H9 (cell line): ENCODE data around the gene ORC1. TPM values are rescaled to one million over a fixed set of nuclear protein-coding genes. Genes with fewer than 3 reads are reported as not detected.

Source experiments
- DNase-seq: peaks from one replicate; pipeline ENCODE4 v3.0.0-alpha.2; 2017
- H2AFZ ChIP-seq: one replicate; pipeline ENCODE4 v1.6.1; 2013; ENCODE audit warnings: mild to moderate bottlenecking, low read length, control low read depth, moderate library complexity
- H2AK5ac ChIP-seq: 2 replicates; pipeline ENCODE4 v1.6.1; 2013; ENCODE audit warnings: low read length, control low read depth, mixed read lengths; ENCODE audit not compliant: insufficient read length
- H2BK120ac ChIP-seq: one replicate; pipeline ENCODE4 v1.6.1; 2013; ENCODE audit warnings: low read depth, mild to moderate bottlenecking, low read length, control low read depth, inconsistent platforms; ENCODE audit not compliant: poor library complexity, severe bottlenecking
- H2BK12ac ChIP-seq: 2 replicates; pipeline ENCODE4 v1.6.1; 2013; ENCODE audit warnings: low read length, control low read depth, mixed read lengths, low read depth; ENCODE audit not compliant: insufficient read length
- H2BK15ac ChIP-seq: 2 replicates; pipeline ENCODE4 v1.6.1; 2013; ENCODE audit warnings: low read depth, low read length, control low read depth
- H2BK20ac ChIP-seq: one replicate; pipeline ENCODE4 v1.6.1; 2013; ENCODE audit warnings: low read depth, mild to moderate bottlenecking, low read length, control low read depth, inconsistent platforms; ENCODE audit not compliant: poor library complexity, severe bottlenecking
- H2BK5ac ChIP-seq: 2 replicates; pipeline ENCODE4 v1.6.1; 2013; ENCODE audit warnings: low read length, control low read depth, mixed read lengths; ENCODE audit not compliant: insufficient read length
- H3K14ac ChIP-seq: 2 replicates; pipeline ENCODE4 v1.6.1; 2013; ENCODE audit warnings: low read length, control low read depth; ENCODE audit not compliant: insufficient read depth
- H3K18ac ChIP-seq: 2 replicates; pipeline ENCODE4 v1.6.1; 2013; ENCODE audit warnings: low read depth, mild to moderate bottlenecking, mixed read lengths, low read length, control low read depth; ENCODE audit not compliant: insufficient read length
- H3K23ac ChIP-seq: 2 replicates; pipeline ENCODE4 v1.6.1; 2013; ENCODE audit warnings: low read length, control low read depth, mixed read lengths, low read depth; ENCODE audit not compliant: insufficient read length
- H3K23me2 ChIP-seq: 2 replicates; pipeline ENCODE4 v1.6.1; 2013; ENCODE audit warnings: low read depth, mild to moderate bottlenecking, mixed read lengths, low read length, control low read depth; ENCODE audit not compliant: insufficient read length, poor library complexity, severe bottlenecking
- H3K27ac ChIP-seq: 2 replicates; pipeline ENCODE4 v1.5.1; 2013; ENCODE audit warnings: low read length, control low read depth, mixed read lengths, low read depth; ENCODE audit not compliant: insufficient read length
- H3K27me3 ChIP-seq: 2 replicates; pipeline ENCODE4 v1.6.1; 2013; ENCODE audit warnings: low read length, control low read depth, inconsistent platforms; ENCODE audit not compliant: insufficient read depth
- H3K4ac ChIP-seq: 2 replicates; pipeline ENCODE4 v1.6.1; 2013; ENCODE audit warnings: low read depth, mild to moderate bottlenecking, control low read depth, inconsistent platforms, low read length, moderate library complexity
- H3K4me1 ChIP-seq: 2 replicates; pipeline ENCODE4 v1.6.1; 2013; ENCODE audit warnings: low read length, control low read depth, inconsistent platforms; ENCODE audit not compliant: insufficient read depth
- H3K4me2 ChIP-seq: 2 replicates; pipeline ENCODE4 v1.6.1; 2013; ENCODE audit warnings: low read length, control low read depth, mixed read lengths; ENCODE audit not compliant: insufficient read length, insufficient read depth
- H3K56ac ChIP-seq: 2 replicates; pipeline ENCODE4 v1.6.1; 2013; ENCODE audit warnings: low read depth, mild to moderate bottlenecking, mixed read lengths, low read length, control low read depth; ENCODE audit not compliant: insufficient read length
- H3K79me1 ChIP-seq: 2 replicates; pipeline ENCODE4 v1.6.1; 2013; ENCODE audit warnings: low read depth, mild to moderate bottlenecking, moderate library complexity, low read length, control low read depth, inconsistent platforms; ENCODE audit not compliant: insufficient read depth, poor library complexity, severe bottlenecking
- H3K79me2 ChIP-seq: 2 replicates; pipeline ENCODE4 v1.6.1; 2013; ENCODE audit warnings: low read length, control low read depth, inconsistent platforms; ENCODE audit not compliant: insufficient read depth
- H3K9ac ChIP-seq: 2 replicates; pipeline ENCODE4 v1.6.1; 2013; ENCODE audit warnings: low read length, control low read depth, mixed read lengths; ENCODE audit not compliant: insufficient read length; ENCODE audit errors: extremely low read depth
- H3K9me3 ChIP-seq: one replicate; pipeline ENCODE4 v1.6.1; 2013; ENCODE audit warnings: low read depth, low read length, inconsistent platforms; ENCODE audit not compliant: control insufficient read depth
- H3T11ph ChIP-seq: one replicate; pipeline ENCODE4 v1.6.1; 2013; ENCODE audit warnings: mild to moderate bottlenecking, low read length, control low read depth, inconsistent platforms
- H4K20me1 ChIP-seq: one replicate; pipeline ENCODE4 v1.6.1; 2013; ENCODE audit not compliant: control insufficient read depth, insufficient read length, insufficient read depth
- H4K5ac ChIP-seq: 2 replicates; pipeline ENCODE4 v1.6.1; 2013; ENCODE audit warnings: low read depth, mild to moderate bottlenecking, mixed read lengths, low read length, control low read depth; ENCODE audit not compliant: insufficient read length
- H4K8ac ChIP-seq: replicated peaks from 2 replicates; pipeline ENCODE4 v1.6.1; 2013; ENCODE audit warnings: low read length, control low read depth, mixed read lengths, low read depth; ENCODE audit not compliant: insufficient read length
- H4K91ac ChIP-seq: 2 replicates; pipeline ENCODE4 v1.6.1; 2013; ENCODE audit warnings: low read depth, mild to moderate bottlenecking, moderate library complexity, mixed read lengths, low read length, control low read depth; ENCODE audit not compliant: insufficient read length
- H3K27ac Mint-ChIP-seq, 3 experiments: 2 replicates in 2 of 3; 3 replicates in 1 of 3; pipeline ENCODE4 v1.8.0; 2020 to 2021; ENCODE audit warnings: mixed read lengths in 3 of 3, mild to moderate bottlenecking in 1 of 3, moderate library complexity in 1 of 3
- H3K27me3 Mint-ChIP-seq: 2 replicates; pipeline ENCODE4 v1.8.0; 2021; ENCODE audit warnings: low read depth, mild to moderate bottlenecking, moderate library complexity, mixed read lengths
- H3K36me3 Mint-ChIP-seq, 3 experiments: 2 replicates in 2 of 3; 3 replicates in 1 of 3; pipeline ENCODE4 v1.8.0; 2020 to 2021; ENCODE audit warnings: low read depth in 3 of 3, mixed read lengths in 3 of 3; ENCODE audit not compliant: insufficient read depth in 1 of 3
- H3K4me1 Mint-ChIP-seq, 2 experiments: 2 replicates each; pipeline ENCODE4 v1.8.0; 2020; ENCODE audit warnings: mixed read lengths in 2 of 2
- H3K4me3 Mint-ChIP-seq, 2 experiments: 2 replicates in 1 of 2; 3 replicates in 1 of 2; pipeline ENCODE4 v1.8.0; 2020 to 2021; ENCODE audit warnings: mild to moderate bottlenecking in 2 of 2, mixed read lengths in 2 of 2, moderate library complexity in 1 of 2
- H3K9me3 Mint-ChIP-seq, 2 experiments: 2 replicates in 1 of 2; 3 replicates in 1 of 2; pipeline ENCODE4 v1.8.0; 2020; ENCODE audit warnings: mild to moderate bottlenecking in 2 of 2, mixed read lengths in 2 of 2, moderate library complexity in 1 of 2
- WGBS: extraction: QIAGEN DNeasy Blood & Tissue Kit; methylation state at CpG from one replicate; pipeline ENCODE4 v1.1.7; 2013; ENCODE audit warnings: missing lambda C conversion rate, low lambda C conversion rate, mixed read lengths; ENCODE audit not compliant: insufficient read length; ENCODE audit errors: extremely low coverage; 5-methylcytosine and 5-hydroxymethylcytosine counted together
- total RNA-seq: library from RNA; stranded (reverse); gene quantifications from 2 replicates; pipeline ENCODE4 v1.2.1, GENCODE V29; 2021
- TF ChIP-seq, protein P1 (sequence below): fragments of 200-600 bp; sonication (generic); conservative IDR thresholded peaks from 3 replicates; pipeline ENCODE4 v1.8.0; 2021; ENCODE audit warnings: antibody characterized with exemption, mild to moderate bottlenecking

ORC1 gene
- total RNA-seq, 1 experiment from 2014 or later = 46.4 TPM

DNA sequence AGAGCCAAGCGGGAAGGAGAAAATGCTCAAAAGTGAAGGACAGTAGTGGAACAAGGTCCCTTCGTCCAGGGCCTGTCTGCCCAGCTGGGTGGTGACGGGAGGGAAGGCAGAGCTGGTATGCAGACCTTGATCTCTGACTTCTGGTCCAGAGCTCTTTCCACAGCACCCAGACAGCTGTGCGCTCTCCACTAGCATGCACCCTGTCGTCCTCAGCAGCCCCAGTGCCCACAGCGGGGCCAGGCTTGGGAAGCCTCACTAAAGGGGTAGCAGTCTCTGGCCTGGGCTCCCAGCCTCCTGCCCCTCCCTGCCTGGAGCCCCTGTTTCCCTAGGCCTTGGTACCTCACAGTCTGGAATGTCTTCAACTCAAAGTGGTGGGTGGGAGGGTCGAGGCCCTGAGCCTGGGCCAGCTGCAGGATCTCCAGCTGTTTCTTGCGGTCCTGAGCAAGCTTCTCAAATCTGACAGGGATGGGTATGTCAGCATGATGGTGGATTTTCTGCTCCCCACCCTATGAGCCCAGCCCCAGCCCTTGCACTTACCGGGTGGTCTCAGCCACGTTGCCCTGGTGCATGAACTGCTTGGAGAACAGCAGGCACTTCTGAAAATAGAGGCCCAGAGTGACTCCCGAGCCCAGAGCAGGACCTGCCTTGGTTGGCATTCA lies 48.2 kb downstream of the ORC1 start:
- H4K8ac ChIP-seq = no peak overlapping the region
- no peak overlapping the region for H3K9ac ChIP-seq
- no peaks in the 10 kb centered on the region for H3K79me2 ChIP-seq
- H3K36me3 Mint-ChIP-seq = peaks cover 51 to 86% (median 82%) of the 10 kb centered on the region in 3 experiments
- H3T11ph ChIP-seq = no peak overlapping the region
- no peaks in the 10 kb centered on the region for H3K79me1 ChIP-seq
- peaks cover 8 to 9% of the 10 kb centered on the region in 2 experiments for H3K4me1 Mint-ChIP-seq
- no peak overlapping the region for H3K4me2 ChIP-seq
- no peak overlapping the region for H2BK15ac ChIP-seq
- no peak overlapping the region for H3K56ac ChIP-seq
- H3K18ac ChIP-seq = no peak overlapping the region
- H3K9me3 ChIP-seq = no peaks in the 10 kb centered on the region
- no peak for DNase-seq
- no peak overlapping the region for H4K91ac ChIP-seq
- no peaks in the 10 kb centered on the region for H3K27me3 Mint-ChIP-seq
- WGBS = no CpG with 5 or more reads among the region's 11 CpGs
- H3K27me3 ChIP-seq = no peaks in the 10 kb centered on the region
- no peak overlapping the region for H3K4ac ChIP-seq
- H2BK20ac ChIP-seq = no peak overlapping the region
- TF ChIP-seq, protein P1, sequence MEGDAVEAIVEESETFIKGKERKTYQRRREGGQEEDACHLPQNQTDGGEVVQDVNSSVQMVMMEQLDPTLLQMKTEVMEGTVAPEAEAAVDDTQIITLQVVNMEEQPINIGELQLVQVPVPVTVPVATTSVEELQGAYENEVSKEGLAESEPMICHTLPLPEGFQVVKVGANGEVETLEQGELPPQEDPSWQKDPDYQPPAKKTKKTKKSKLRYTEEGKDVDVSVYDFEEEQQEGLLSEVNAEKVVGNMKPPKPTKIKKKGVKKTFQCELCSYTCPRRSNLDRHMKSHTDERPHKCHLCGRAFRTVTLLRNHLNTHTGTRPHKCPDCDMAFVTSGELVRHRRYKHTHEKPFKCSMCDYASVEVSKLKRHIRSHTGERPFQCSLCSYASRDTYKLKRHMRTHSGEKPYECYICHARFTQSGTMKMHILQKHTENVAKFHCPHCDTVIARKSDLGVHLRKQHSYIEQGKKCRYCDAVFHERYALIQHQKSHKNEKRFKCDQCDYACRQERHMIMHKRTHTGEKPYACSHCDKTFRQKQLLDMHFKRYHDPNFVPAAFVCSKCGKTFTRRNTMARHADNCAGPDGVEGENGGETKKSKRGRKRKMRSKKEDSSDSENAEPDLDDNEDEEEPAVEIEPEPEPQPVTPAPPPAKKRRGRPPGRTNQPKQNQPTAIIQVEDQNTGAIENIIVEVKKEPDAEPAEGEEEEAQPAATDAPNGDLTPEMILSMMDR = no peak
- no peak overlapping the region for H2BK5ac ChIP-seq
- no peak overlapping the region for H2AK5ac ChIP-seq
- H3K27ac Mint-ChIP-seq = no peak overlapping the region
- H2BK12ac ChIP-seq = no peak overlapping the region
- H4K20me1 ChIP-seq = no peaks in the 10 kb centered on the region
- H2BK120ac ChIP-seq = no peak overlapping the region
- H3K23me2 ChIP-seq = no peaks in the 10 kb centered on the region
- no peak overlapping the region for H4K5ac ChIP-seq
- H3K4me1 ChIP-seq = no peaks in the 10 kb centered on the region
- H3K23ac ChIP-seq = no peak overlapping the region
- H3K14ac ChIP-seq = no peak overlapping the region
- H3K27ac ChIP-seq = no peak overlapping the region
- no peaks in the 10 kb centered on the region for H3K9me3 Mint-ChIP-seq
- H2AFZ ChIP-seq = no peak overlapping the region
- no peak overlapping the region for H3K4me3 Mint-ChIP-seq
